ENCODE data around the gene ZNF70. TPM values are rescaled to one million over a fixed set of nuclear protein-coding genes. Genes with fewer than 3 reads are reported as not detected.

ZNF70 gene
- total RNA-seq, 1 experiment from 2014 or later = 2.3 TPM

GRCh38 chr22:23793326-23793725, 42.4 kb upstream of the ZNF70 start:
- Histone ChIP-seq H4K20me1 (ENCODE audit: low read length) (peaks cover 18% of the 10 kb centered on the region), H3K36me3 (ENCODE audit: low read depth, low read length) (peaks cover 4% of the 10 kb centered on the region; the same call in 1 of the 2 replicates), H3K4me1 (ENCODE audit: insufficient read depth, low read length) (peaks cover 4% of the 10 kb centered on the region; the same call in 1 of the 2 replicates), H3K4me2 (ENCODE audit: low read length) (no peak overlapping the region), H2AFZ (ENCODE audit: low read length) (no peak overlapping the region), H3K79me2 (ENCODE audit: low read length) (peaks cover 38% of the 10 kb centered on the region), H3F3A (ENCODE audit: low read length, unreplicated experiment) (no peaks in the 10 kb centered on the region), H3K4me3 (ENCODE audit: low read length) (no peak overlapping the region), H3K9me3 (ENCODE audit: low read length) (no peaks in the 10 kb centered on the region), H3K27me3 (ENCODE audit: low read length) (no peaks in the 10 kb centered on the region), H3K27ac (ENCODE audit: low read length) (no peak overlapping the region), H3K9me2 (replicated peaks; ENCODE audit: low read length) (no peaks in the 10 kb centered on the region), H3K9ac (ENCODE audit: low read length) (no peak overlapping the region)
- TF ChIP-seq, protein P1, sequence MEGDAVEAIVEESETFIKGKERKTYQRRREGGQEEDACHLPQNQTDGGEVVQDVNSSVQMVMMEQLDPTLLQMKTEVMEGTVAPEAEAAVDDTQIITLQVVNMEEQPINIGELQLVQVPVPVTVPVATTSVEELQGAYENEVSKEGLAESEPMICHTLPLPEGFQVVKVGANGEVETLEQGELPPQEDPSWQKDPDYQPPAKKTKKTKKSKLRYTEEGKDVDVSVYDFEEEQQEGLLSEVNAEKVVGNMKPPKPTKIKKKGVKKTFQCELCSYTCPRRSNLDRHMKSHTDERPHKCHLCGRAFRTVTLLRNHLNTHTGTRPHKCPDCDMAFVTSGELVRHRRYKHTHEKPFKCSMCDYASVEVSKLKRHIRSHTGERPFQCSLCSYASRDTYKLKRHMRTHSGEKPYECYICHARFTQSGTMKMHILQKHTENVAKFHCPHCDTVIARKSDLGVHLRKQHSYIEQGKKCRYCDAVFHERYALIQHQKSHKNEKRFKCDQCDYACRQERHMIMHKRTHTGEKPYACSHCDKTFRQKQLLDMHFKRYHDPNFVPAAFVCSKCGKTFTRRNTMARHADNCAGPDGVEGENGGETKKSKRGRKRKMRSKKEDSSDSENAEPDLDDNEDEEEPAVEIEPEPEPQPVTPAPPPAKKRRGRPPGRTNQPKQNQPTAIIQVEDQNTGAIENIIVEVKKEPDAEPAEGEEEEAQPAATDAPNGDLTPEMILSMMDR (conservative IDR thresholded peaks at IDR 0.05; ENCODE audit: low read depth, low read length) = no peak
- TF ChIP-seq EZH2 (IDR thresholded peaks at IDR 0.05; ENCODE audit: low read length, unreplicated experiment) (no peak), EZH2phosphoT487 (IDR thresholded peaks at IDR 0.05; ENCODE audit: borderline replicate concordance, low read length) (no peak)
- intact Hi-C loops (cut with micrococcal nuclease) = no loop called here
- DNase-seq (no peak), ATAC-seq (no peak)
- ChIA-PET CTCF (no interaction called here), POLR2A (ENCODE audit: unreplicated experiment) (no interaction called here)
- no TSS peak for BruUV-seq (replicated peaks)

GRCh38 chr22:23791738-23792645, 41.1 kb upstream of the ZNF70 start:
- TF ChIP-seq EZH2phosphoT487 (IDR thresholded peaks at IDR 0.05; ENCODE audit: borderline replicate concordance, low read length) = no peak
- TF ChIP-seq, protein P1 (conservative IDR thresholded peaks at IDR 0.05; ENCODE audit: low read depth, low read length) = no peak
- Histone ChIP-seq H3K36me3 (ENCODE audit: low read depth, low read length) (peaks cover 4% of the 10 kb centered on the region; the same call in 1 of the 2 replicates), H3K9me3 (ENCODE audit: low read length) (no peaks in the 10 kb centered on the region), H4K20me1 (ENCODE audit: low read length) (peaks cover 28% of the 10 kb centered on the region), H3K4me3 (ENCODE audit: low read length) (no peak overlapping the region), H3K9ac (ENCODE audit: low read length) (no peak overlapping the region), H3F3A (ENCODE audit: low read length, unreplicated experiment) (no peaks in the 10 kb centered on the region), H3K27me3 (ENCODE audit: low read length) (no peaks in the 10 kb centered on the region), H3K4me2 (ENCODE audit: low read length) (no peak overlapping the region), H3K4me1 (ENCODE audit: insufficient read depth, low read length) (peaks cover 9% of the 10 kb centered on the region; the same call in 1 of the 2 replicates), H3K79me2 (ENCODE audit: low read length) (peaks cover 49% of the 10 kb centered on the region), H3K27ac (ENCODE audit: low read length) (no peak overlapping the region), H3K9me2 (replicated peaks; ENCODE audit: low read length) (no peaks in the 10 kb centered on the region), H2AFZ (ENCODE audit: low read length) (no peak overlapping the region)
- DNase-seq = no peak
- intact Hi-C loops (cut with micrococcal nuclease) = no loop called here
- ChIA-PET POLR2A (ENCODE audit: unreplicated experiment) (no interaction called here), CTCF (no interaction called here)
- ATAC-seq = no peak
- no TSS peak for BruUV-seq (replicated peaks)
